ACHN (cell line): ENCODE measurements around the gene ZNF500.

Source experiments
- DNase-seq: peaks from one replicate; pipeline ENCODE4 v3.0.0-alpha.2; 2015
- in situ Hi-C: cut with HindIII; loops from 2 replicates; pipeline ENCODE4 v1.10.0; 2017; ENCODE audit warnings: low sequenced_read_pairs, low pct_ligation_motif_present, low pct_unique_long_range_greater_than_20kb

ZNF500 gene

DNA sequence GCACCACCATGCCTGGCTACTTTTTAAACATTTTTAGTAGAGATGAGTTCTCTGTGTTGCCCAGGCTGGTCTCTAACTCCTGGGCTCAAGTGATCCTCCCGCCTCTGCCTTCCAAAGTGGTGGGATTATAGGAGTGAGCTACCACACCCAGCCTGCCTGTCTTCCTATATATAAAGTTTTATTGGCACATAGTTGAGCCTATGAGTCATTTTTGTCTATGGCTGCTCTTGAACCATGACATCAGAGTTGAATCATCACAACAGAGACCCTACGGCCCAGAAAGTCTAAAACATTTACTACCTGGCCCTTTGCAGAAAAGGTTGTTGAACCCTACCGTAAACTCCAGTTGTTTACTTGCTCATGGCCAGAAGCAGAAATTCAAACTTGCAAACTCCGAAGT, 13.3 kb upstream of the ZNF500 start:
- in situ Hi-C loops, result no loop called here
- DNase-seq, result no peak

DNA sequence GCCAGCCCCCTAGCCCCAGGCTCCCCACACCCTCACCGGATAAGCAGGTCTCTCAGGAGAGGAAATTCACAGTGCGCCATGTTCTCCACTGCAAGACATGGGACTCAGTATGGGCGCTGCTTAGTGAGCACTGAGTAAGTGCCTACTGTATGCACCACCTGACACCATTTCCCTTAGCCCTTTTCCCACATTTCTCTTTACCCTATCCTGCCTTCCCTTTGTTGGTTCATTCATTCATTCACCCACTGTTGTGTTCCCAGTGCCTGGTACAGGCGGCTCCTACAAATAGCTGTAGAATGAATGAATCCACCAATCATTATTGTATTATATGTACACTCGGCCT, 11.1 kb upstream of the ZNF500 start:
- DNase-seq, result no peak
- in situ Hi-C loops, result no loop called here

DNA sequence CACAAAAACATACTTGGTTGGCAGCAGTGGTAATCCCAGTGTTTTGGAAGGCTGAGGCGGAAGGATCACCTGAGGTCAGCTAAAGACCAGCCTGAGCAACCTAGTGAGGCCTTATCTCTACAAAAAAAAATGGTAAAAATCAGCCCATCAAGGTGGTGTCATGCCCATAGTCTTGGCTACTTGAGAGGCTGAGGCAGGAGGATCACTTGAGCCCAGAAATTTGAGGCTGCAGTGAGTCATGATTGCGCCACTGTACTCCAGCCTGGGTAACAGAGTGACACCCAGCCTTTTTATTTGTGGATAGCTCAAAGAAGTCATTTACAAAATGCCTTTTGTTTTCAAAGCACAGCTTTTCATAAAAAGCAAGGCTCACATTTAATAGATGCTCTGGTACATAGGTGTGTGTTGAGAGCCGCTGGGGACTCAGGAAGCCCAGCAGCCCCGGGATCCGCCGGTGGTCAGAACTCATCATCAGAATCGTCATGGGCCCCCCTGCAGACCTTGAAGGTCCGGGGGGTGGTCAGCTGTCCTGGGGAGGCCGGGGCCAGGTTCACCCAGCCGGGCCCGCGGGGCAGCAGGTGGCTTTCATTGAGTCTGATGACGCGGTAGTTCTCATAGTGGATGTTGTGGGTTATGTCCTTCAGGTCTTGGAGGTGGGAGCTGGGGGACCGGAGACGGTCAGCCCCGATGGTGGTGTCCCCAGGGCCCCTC, 10.5 kb upstream of the ZNF500 start:
- DNase-seq, result no peak
- in situ Hi-C loops, result no loop called here

DNA sequence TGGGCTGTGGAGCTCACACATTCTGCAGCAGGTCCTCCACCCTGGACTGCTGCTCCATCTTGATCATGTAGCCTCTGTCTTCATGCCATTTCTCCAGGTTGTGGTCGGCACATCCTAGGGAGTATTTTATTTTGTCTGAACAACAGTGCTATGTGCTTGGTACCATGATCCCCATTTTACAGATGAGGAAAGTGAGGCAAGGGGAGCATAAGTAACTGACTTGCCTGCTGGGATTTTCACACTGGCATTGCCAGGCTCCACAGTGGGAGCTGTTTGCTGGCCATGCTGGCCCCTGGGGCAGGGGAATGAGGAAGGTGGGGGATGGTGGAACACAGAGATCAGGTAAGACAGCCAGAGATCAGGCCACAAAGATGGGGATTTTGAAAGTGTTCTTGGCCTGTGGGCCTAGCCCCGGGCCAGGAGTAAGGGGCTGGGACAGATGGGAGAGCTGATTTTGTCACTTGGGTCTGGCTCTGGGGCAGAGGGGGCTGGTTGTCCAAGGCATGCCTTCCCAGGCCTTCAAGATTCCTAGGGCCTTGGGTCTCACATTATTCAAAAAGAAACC, 9.3 kb upstream of the ZNF500 start:
- DNase-seq, result no peak
- in situ Hi-C loops, result no loop called here

DNA sequence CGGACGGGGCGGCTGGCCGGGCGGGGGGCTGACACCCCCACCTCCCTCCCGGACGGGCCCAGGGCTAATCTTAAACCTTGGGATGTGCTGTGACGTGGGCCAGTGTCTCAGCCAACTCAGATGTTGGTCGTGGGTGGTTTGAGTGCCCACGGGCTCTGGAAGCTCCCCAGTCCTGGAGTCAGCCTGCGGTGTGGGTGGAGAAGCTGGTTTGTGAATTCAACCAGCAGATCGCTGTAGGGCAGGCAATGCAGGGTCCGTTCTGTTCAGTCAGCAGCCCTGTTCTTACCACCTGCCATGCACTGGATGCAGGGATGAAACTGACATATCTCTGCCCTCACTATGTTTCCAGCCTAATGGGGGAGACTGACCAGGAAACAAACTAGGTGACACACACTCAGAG, 8.0 kb upstream of the ZNF500 start:
- in situ Hi-C loops, result no loop called here
- DNase-seq, result no peak

DNA sequence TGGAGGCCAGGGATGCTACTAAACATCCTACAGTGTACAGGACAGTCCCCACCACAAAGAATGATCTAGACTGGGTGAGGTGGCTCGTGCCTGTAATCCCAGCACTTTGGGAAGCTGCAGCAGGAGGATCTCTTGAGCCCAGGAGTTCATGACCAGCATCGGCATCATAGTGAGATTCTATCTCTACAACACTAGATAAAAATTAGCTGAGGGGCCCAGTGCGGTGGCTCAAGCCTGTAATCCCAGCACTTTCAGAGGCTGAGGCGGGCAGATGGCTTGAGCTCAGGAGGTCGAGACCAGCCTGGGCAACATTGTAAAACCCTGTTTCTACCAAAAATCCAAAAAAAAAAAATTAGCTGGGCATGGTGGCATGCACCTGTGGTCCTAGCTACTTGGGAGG, 5.4 kb upstream of the ZNF500 start:
- DNase-seq, result no peak
- in situ Hi-C loops, result no loop called here

DNA sequence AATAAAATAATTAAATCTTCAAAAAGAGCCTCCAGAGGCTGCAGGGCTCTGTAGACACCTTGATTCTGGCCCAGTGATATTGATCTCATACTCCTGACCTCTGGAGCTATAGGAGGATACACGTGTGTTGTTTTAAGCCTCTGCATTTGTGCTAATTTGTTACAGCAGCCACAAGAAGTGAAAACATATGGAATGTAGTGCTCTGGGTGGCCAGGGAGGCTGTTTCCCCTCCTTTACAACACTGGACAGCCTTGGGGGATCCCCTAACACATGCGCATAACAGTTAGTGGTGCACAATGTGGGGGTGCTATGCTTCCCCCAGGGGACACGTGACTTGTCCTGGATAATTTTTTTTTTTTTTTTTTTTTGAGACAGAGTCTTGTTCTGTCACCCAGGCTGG, 4.7 kb upstream of the ZNF500 start:
- DNase-seq, result no peak
- in situ Hi-C loops, result no loop called here

DNA sequence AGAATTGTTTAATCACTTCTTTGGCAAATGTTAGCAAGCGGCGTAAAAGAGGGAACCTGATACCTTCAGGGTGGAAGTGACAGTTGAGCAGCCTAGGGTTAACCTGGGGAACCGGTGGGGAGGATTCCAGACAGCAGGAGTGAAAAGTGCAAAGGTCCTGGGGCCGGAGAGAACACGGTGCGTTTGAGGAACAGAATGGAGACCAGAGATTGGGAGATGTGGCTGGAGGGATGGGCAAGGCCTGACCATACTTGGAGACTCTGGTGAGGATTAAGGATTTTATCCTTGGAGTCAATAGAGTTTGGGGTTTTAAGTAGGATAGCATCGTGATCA, 2.3 kb upstream of the ZNF500 start:
- in situ Hi-C loops, result no loop called here
- DNase-seq, result no peak

DNA sequence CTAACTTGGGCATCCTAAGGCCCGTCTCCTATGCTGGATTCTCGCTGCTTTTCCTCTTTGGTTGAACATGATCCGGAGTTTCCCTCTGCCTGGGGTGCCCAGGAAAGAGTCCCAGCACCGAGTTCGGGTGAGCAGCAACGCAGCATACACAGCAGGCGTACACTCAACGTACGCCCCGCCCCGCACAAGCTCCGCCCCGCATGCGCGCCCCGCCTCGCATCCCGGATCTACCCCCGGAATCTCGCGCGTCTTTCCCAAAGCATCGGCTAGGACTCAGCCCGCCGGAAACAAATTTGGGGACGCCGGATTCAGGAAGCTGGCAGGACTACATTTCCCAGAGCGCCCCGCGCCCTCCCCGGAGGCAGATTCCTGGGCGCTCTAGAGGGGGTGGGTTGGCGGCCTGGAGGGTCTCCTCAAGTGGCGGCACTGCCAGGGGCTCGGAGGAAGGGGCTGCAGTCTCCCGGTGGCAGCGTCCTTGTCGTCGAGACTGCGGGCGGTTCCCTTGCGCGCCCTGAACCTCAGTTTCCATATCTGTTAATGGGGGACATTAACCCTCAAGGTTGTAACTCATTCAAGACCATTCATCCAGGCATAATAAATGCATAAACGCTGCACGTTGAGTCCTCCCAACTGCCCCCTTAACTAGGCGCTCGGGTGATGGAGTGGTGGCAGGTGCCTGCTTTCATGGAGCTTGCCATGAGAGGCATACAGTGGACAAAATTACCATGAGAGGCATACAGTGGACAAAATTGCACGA, 1.8 kb upstream of the ZNF500 start:
- in situ Hi-C loops, result no loop called here
- peak; percentile 98 for DNase-seq

DNA sequence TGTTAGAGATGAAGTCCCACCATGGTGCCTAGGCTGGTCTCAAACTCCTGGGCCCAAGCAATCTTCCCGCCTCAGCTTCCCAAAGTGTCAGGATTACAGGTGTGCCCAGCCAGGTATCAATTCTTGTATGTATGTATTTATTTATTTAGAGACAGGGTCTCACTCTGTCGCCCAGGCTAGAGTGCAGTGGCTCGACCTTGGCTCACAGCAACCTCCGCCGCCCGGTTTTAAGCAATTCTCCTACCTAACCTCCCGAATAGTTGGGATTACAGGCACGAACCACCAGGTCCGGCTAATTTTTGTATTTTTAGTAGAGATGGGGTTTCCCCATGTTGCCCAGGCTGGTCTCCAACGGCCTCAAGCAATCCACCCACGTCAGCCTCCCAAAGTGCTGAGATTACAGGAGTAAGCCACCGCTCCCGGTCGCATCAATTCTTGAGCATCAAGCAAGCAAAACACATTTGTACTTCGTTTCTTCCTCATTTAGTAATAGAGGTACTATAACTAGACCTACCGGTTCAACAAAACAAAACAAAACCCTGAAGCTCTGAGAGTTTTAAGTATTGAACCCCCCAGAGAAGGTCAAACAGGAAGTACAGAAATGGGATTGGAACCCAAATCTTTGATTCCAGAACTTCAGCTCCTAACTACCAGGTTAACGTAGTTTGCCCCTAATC, 1.0 kb upstream of the ZNF500 start:
- DNase-seq, result no peak
- in situ Hi-C loops, result no loop called here

DNA sequence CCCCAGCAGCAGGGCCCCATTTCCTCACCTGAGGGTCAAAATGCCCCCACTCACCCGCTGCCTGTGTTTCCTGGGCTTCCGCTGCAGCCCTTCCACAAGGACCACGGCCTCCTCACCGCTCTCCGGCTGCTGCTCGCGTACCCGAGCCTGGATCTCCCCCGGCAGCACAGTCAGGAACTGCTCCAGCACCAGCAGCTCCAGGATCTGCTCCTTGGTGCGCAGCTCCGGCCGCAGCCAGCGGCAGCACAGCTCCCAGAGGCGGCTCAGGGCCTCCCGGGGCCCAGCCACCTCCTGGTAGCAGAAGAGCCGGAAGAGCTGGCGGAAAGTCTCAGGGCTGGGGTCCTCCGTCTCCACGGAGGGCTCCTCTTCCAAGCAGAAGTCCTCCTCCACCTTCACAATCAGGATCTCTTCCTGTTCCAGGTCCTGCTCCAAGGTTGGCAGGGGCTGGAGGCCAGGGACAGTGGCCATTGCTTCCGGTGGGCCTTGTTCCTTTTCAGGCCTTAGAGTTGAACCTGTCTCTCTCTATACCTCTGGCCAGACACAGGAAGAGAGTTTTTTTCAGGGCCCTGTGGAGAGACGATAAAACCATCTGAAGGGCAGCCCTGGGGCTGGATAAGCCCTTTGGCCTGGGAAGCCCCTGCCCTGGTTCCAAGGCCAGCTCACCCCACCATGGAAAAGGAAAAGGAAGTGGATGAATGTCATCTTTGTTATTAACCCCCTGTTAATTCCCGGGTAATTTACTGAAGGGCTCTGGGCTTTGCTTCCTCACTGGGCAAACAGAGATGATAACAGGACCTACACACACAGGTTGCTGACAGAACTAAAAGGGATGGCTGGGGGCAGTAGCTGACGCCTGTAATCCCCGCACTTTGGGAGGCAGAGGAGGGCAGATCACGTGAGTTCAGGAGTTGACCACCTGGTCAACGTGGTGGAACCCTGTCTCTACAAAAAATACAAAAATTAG, 1.2 kb downstream of the ZNF500 start:
- DNase-seq, result no peak
- in situ Hi-C loops, result no loop called here

DNA sequence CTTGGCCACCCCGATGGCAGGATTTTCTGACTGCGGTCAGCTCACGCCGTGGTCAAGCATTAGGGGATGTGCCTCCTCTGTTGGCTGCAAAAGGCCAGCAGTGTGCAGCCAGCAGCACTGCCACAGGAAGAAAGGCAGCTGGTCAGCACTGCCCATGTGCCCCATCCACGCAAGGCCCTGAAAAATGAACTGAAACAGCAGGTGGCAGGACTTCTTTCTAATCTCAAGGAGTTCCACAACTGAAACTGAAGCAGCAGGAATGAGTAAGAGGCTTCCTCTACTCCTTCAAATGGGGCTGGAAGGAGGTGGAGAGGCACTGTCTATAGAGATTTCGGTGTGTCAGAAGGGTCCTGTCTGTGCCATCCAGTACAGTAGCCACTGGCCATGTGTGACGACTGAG, 3.2 kb downstream of the ZNF500 start:
- DNase-seq, result no peak
- in situ Hi-C loops, result no loop called here

DNA sequence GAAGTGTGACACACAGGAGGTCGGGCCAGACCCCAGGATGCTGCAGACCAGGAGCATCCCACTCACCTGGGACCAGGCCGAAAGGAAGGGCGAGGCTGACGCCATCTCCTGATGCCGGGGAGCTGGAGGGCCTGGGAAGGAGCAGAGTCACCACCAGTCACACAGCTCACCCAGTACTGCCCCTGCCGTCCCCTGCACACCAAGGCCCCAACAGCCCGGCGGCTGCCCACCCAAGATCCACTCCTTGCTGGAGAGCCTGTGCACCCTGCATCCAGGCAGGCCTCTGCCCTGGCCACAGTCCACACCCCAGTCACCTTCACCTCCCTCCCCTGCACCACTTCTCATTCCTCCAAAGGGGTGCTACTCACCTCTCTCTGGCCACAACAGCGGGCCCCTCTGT, 4.8 kb downstream of the ZNF500 start:
- no peak for DNase-seq
- in situ Hi-C loops, result no loop called here

DNA sequence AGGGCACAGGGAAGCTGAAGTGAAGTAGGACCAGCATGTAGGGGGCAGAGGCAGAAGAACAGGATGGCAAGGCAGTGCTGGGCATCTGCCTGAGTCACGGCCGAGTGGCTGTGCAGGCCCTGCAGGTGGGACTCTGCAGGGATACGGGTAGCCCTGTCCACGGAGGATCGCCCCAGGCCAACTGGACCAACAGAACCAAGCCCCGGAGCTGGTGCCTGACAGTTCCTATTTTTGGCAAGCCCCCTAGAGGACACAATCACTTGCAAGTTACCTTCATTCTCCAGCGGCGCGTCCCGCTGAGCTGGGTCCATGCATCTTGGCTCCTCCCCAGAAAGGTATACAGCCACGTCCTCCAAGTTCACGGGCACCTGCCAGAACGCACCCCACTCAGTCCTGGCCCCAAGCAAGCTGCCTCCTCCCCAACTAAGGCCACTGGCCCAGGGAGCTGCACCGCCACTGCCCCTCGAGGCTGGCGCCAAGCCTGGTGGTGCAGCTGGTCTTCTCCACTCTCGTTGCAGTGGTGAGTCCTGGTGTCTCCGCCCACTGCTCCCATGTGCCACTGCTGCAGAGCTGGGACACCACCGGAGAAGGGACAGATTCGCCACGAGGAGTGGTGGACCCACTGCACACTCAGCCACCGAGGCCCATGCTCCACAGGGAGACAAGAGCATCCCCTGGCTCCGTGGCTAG, 6.6 kb downstream of the ZNF500 start:
- in situ Hi-C loops, result no loop called here
- no peak for DNase-seq

DNA sequence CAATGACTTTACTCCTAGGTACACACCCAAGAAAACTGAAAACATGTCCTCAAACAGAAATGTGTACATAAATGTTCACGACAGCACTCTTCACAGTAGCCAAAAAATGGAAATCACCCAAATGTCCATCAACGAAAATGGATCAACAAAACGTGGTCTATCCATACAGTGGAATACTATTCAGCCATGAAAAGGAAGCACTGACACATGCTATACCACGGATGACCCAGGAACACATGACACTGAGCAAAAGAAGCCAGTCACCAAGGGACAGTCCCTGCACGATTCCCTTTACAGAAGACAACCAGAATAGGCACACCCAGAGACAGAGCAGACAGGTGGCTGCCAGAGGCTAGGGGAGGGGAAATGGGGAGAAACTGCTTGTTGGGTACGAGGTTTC, 11.3 kb downstream of the ZNF500 start:
- in situ Hi-C loops, result no loop called here
- DNase-seq, result no peak

DNA sequence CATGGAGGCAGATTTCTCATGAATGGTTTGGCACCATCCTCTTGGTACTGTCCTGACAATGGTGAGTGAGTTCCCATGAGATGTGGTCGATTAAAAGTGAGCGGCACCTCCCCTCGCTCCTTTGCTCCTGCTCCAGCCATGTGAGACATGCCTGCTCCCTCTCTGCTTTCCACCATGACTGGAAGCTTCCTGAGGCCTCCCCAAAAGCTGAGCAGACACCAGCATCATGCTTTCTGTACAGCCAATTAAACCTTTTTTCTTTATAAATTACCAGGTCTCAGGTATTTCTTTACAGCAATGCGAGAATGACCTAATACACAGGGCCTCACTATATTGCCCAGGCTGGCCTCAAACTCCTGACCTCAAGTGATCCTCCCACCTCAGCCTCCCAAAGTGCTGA, 12.1 kb downstream of the ZNF500 start:
- DNase-seq, result no peak
- in situ Hi-C loops, result no loop called here

DNA sequence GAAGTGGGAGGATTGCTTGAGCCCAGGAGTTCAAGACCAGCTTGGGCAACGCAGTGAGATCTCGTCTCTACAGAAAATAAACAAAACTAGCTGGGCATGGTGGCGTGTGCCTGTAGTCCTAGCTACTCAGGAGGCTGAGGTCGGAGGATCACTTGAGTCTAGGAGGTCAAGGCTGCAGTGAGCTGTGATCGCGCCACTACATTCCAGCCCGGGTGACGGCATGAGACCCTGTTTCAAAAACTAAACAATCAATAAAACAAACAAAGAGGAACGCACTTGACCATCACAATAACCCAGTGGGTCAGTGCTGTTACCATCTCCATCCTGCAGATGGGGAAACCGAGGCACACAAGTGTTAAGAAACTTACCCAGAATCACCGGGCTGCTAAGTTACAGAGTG, 13.7 kb downstream of the ZNF500 start:
- in situ Hi-C loops, result no loop called here
- DNase-seq, result no peak

DNA sequence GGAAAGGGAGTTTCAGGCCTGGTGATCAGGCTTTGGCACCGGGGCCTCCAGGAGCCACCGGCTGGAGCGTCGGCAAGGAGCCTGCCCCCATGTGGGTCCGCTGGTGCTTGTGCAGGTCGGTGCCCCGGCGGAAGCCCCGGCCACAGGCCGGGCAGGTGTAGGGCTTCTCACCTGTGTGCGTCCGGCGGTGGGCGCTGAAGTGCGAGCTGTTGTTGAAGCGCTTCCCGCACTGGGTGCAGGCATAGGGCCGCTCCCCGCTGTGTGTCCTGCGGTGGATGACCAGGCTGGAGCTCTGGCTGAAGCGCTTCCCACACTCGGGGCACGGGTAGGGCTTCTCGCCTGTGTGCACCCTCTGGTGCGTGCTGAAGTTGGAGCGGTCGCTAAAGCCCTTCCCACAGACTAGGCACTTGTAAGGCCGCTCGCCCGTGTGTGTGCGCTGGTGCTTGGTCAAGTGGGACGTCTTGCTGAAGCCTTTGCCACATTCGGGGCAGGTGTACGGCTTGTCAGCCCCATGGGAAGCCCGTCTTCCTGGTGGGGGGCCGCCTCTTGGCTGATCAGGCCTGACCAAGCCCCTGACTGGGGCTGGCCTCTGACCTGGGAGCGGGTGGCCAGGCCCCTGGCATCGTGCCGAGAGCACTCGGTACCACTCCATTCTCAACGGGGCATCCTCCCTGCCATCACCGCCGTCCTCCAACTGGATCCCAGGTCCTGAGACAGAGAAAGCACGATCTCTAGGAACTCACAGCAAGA, 14.4 kb downstream of the ZNF500 start:
- no peak for DNase-seq
- in situ Hi-C loops, result no loop called here
